ENCODE results near the gene MYH6.

The MYH6 gene

DNA sequence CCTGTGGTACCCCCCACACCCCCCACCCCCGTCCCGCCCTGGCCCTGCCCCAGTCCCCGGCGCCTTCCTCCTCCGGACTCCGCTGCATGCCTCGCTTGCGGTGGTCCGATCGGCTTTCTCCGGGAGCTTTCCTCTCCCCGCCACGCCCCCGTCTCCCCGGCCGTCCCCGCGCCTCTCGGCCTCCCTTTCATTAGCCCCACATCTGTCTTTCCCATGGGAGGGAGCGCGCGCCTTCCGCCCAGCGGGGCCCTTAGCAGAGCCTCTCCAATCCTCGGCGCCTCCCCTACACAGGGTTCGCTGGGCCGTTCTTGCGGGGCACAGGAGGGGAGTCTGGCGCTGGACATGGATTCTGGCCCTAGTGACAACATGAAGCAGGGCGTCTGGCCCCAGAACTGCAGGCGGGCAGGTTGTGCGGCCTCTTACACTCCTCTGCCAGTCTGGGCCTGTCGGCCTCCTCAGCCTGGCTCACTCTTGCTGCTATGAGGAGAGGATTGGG is 41.6 kb downstream of the MYH6 start:
- in situ Hi-C loops (cut with HindIII; ENCODE audit: low pct_ligation_motif_present, low pct_unique_long_range_greater_than_20kb, low sequenced_read_pairs), result no loop called here
- DNase-seq, result no peak

DNA sequence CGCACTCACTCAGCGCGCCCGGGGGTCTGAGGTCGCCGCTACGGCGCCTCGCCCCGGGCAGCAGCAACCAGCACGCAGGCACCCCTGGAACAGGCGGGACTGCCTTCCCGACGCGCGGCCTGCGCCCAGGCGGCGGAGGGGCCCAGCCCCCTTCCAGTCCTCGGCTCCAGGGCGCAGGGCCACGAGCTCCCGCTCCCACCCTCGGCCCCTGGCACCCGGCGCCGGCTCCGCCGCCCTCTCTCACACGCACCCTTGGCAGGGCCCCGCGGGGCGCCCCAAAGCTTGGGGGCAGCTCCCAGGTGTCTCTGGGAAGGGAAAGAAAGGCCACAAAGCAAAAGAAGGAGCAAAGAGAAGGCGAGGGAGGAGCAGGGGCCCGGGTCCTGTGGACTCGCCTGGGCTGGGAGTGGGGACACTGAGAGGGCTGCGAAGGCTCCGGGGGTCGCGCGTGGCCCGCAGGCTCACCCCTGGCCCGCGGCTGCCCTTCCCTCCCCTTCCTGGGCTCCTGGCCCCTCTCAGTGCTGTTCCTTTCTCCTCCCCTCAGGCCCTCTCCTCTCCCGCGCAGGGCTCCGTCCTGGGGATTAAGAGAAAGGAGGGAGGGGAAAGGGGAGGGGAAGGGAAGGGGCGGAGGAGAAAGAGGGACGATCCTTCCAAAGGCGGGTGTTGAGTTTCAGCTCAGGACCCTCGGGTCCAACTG is 42.2 kb downstream of the MYH6 start:
- no peak for DNase-seq
- in situ Hi-C loops (cut with HindIII; ENCODE audit: low pct_ligation_motif_present, low pct_unique_long_range_greater_than_20kb, low sequenced_read_pairs), result no loop called here

DNA sequence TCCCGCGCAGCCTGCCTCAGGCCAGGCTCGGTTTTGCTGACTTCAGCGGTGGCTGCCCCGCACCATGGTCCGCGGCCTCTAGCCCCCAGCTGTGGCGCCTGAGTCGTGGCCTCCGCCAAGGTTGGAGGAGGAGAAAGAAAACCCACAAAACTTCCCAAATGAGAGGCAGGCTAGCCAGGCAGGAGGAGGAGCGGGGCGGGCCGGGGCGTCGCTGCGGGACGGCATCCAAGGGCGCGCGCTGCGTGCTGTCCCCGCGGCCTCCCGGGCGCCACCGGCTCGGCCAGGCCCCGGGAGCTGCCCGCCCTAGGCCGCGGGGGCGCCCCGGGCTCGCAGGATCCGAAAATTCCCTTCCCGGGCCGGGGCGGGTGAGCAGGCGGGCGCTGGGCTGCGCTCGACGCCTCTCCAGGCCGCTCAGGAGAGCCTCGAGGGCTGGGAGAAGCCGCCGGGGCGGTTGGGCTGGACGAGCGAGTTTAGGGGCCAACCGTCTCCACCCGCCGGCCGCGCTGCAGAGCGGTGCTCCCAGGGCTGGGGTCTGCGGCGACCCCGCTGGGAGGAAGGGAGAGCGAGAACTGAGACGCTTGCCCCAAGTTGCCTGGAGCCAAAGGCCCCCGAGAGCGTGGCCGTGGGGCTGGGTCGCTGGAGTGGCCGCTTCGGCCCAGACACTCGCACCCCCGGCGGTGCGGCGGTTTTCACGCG is 42.9 kb downstream of the MYH6 start, which contains the start of gene EFS:
Gene EFS (minus strand): TSS at position 137 of the 696 bp plus-strand sequence. CDS start 147 bp downstream, outside the sequence.
- no peak for DNase-seq
- in situ Hi-C loops (cut with HindIII; ENCODE audit: low pct_ligation_motif_present, low pct_unique_long_range_greater_than_20kb, low sequenced_read_pairs), result no loop called here

DNA sequence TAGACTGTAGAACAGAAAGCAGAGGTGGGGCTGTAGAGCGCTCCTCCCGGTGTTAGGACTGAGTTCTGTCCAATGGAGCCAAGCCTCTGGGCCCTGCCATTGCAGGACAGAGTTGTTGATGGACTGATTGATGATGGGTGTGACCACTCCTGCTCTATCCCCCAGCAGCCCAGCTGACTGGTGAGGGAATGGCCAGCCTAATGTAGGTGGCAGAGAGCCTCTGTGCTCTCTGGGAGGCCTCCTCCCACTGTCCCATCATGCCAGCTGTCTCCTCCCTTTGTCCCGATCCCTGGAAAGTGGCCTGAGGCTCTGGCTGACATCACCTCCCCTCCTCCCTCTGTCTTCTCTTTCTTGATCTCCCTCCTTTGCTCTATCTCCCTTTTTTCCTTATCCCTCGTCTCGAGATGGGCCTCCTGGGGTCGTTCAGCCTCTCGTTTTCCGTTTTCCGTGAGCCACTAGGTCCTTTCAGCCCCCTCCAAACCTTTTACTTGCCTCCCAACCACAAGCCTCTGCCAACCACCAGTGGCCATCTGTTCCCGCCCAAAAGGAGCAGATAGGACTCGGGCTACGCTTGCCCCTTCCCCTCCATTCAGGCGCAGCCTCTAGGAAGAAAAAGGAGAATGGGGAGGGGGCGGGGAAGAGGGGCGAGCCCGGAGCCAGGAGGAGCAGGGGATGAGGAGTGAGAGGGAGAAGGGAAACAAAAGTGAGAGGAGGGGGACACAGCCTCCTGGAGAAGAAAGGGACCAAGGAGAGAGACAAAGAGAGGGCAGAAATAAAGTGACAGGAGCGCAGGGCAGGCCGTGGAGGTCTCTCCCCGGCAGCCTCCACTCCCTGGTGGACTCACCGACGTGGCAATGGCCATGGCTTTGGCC is 43.7 kb downstream of the MYH6 start:
- no peak for DNase-seq
- in situ Hi-C loops (cut with HindIII; ENCODE audit: low pct_ligation_motif_present, low pct_unique_long_range_greater_than_20kb, low sequenced_read_pairs), result no loop called here

DNA sequence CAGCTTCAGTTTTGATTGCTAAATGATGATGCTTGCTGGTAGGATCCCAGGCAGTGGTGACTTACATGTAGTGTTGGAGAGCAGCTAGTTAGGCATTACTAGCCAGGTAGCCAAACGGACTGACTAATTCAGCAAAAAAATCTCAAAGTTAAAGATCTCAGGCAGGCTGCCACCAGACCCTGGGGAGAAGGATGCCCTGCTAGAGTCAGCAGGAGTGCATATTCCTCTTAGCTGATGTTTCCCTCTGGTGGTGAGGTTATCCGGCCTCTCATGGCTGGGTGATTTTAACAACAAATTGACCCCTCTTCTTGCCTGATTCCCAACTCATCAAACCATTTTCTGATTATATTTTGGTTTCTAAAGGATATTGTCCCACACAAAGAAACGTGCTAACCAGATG is 45.9 kb downstream of the MYH6 start:
- DNase-seq, result peak; percentile 14
- in situ Hi-C loops (cut with HindIII; ENCODE audit: low pct_ligation_motif_present, low pct_unique_long_range_greater_than_20kb, low sequenced_read_pairs), result no loop called here

DNA sequence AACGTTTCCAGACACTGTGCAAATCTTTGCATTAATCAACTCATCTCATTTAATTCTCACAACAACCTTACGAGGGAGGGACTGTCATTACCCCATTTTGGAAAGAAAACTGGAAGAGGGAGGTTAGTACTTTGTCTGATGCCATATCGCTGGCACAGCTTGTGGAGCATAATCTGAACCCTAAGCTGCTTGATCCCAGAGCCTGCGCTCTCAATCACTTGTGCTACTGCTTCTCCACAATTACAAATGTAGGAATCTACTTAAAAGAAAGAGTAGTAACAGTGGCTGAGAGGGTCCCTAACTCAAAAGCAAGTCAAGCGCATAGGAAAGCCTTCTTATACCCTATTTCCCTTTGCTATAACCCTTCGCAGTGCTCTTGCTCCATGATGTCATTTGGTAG is 46.3 kb downstream of the MYH6 start:
- in situ Hi-C loops (cut with HindIII; ENCODE audit: low pct_ligation_motif_present, low pct_unique_long_range_greater_than_20kb, low sequenced_read_pairs), result no loop called here
- no peak for DNase-seq

DNA sequence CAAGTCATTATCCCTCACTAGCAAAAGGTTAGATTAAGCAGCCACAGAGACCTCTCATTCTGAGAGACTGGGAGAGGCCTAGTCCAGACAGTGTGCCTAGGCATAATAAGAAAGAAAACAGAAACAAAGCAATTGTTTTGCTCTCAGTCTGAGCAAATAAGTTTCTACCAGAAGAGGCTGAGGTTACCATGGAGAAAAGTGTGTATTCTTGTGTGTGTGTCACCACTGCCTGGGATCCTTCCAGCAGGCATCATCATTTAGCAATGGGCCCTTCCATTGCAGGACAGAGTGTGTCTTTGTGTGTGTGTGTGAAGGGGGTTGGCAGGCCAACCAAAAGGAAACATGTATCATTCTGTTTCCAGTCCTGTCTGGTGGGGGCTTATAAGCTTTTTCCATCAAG is 46.8 kb downstream of the MYH6 start:
- in situ Hi-C loops (cut with HindIII; ENCODE audit: low pct_ligation_motif_present, low pct_unique_long_range_greater_than_20kb, low sequenced_read_pairs), result no loop called here
- DNase-seq, result no peak

DNA sequence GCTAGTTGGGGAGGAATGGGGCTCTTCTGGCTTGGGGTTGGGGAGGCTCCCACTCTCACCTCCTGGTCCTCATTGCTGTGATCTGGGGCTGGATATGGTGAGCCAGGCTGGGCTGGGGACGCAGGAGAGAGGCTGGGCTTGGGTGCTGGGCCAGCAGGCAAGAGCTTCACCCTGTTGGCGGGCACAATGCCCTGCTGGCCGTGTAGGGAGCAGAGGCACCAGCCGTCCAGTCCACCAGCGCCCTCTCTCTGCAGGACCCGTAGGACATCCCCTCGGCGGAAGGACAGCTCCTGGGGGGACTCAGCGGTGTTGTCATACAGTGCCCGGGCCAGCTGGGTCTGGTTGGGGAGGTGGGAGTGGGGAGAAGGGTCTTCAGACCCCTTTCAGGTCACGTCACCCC is 47.6 kb downstream of the MYH6 start:
- in situ Hi-C loops (cut with HindIII; ENCODE audit: low pct_ligation_motif_present, low pct_unique_long_range_greater_than_20kb, low sequenced_read_pairs), result no loop called here
- no peak for DNase-seq

DNA sequence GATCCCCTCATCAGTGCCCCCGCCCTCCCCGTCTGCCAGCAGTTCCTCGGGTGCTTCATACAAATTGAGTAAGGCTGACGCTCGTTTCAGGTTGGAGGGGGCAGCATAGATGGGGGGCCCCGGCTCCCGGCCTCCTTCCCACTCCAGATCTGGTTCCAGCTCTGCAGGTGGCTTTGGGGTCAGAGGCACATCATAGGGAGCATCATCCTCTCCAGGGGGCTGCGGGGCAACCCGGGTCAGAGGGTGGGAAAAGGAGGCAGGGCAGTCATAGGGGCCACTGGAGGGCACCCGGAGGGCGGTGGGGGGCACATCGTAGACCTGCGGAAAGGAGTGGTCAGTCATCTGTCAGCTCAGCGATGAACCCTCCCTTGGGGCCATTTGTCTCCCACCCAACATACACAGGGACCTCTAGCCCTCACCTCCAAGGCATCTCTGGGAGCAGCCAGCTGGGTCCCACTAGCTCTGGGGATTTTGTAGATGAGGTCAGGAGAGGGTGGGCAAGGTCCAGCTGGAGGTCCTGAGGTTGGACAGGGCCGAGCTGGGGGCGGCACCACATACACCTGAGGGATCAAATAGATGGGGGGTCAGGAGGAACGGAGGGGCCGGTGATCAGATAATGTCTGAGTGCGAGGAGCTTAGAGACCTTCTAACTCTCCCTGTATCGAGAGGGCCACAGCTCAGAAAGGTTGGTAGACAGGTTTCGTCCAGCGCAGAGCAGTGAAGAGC is 48.2 kb downstream of the MYH6 start:
- DNase-seq, result no peak
- in situ Hi-C loops (cut with HindIII; ENCODE audit: low pct_ligation_motif_present, low pct_unique_long_range_greater_than_20kb, low sequenced_read_pairs), result no loop called here

DNA sequence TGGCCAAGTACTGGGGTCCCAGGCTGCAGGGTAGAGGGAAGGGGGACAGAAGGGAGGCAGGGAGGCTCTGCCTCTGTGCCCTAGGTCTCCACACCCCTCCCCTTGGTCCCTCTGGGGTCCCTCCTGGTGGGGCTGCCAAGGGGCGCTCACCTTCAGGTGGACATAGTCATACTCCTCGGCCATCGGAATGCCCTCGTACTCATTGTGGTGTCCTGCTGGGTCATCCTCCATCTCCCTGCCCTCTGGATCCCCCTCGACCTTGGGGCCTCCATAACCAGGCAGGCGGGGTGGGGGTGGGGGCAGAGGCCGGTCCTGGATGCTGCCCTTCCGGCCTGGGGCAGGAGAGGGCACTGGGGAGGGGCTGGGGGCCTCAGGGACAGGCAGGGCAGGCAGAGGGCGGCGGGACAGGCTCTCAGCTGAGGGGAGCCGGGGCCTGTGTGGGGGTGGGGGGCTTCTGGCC is 48.9 kb downstream of the MYH6 start:
- in situ Hi-C loops (cut with HindIII; ENCODE audit: low pct_ligation_motif_present, low pct_unique_long_range_greater_than_20kb, low sequenced_read_pairs), result no loop called here
- DNase-seq, result no peak

DNA sequence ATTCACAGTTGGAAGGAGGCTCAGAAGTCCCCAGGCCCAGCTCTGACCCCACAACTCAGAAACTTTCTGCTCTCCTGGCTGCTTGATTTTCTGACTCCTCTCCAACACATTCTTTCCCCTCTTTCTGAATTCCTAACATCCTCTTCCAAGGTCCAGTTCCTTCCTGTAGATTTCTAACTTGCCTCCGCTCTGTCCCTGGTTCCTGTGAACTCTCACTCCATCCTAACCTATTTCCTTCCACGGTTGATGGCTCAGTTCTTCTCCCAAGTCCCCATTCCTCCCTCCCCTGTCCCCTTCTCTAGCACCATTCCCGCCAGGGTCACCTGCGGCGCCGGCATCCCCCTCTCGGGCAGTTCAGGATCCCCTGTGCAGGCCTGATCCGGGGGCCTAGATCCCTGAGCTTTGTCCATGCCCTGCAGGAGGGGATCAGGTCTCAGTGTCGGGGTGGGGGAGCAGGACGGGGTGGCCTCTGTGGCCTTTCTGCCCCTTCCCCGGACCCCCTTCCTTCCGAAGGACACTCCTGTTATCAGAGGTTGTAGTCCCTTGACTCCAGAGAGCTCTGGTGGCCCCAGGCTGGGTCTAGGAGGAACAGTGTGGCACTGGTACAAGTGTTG is 49.4 kb downstream of the MYH6 start:
- no peak for DNase-seq
- in situ Hi-C loops (cut with HindIII; ENCODE audit: low pct_ligation_motif_present, low pct_unique_long_range_greater_than_20kb, low sequenced_read_pairs), result no loop called here

DNA sequence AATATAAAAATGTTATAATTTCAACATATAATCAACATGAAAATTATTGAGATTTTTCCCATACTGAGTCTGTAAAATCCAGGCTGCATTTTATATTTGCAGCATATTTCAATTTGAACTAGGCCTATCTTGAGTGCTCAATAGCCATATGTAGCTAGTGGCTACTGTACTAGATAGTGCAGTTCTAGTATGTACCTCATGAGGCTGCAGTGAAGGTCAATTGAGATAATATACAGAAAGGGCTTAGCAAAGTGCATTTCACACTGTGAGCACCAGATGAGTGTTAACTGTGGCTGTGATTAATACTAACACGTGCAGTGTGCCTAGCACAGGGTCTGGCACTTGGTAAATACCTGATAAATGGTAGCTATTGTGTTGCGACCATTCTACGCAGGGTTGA is 50.0 kb downstream of the MYH6 start:
- no peak for DNase-seq
- in situ Hi-C loops (cut with HindIII; ENCODE audit: low pct_ligation_motif_present, low pct_unique_long_range_greater_than_20kb, low sequenced_read_pairs), result no loop called here

DNA sequence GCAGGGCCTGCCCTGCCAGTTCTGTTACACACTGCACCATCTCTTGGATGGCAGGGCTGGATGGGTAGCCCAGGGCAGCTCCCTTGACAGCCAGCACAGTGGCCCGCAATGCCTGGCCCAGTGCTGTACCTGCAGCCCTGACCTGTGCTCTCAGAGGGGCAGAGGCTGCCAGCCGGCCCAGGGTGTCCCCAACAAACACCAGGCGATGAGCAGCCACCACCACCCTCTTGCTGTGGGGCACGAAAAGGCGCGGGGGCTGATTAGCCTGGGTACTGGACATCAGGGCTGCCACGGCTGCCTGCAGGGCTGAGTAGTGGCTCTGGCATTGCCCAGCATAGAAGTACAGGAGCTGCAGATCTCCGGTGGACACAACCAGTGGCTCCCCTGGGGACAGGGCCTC is 50.8 kb downstream of the MYH6 start:
- DNase-seq, result no peak
- in situ Hi-C loops (cut with HindIII; ENCODE audit: low pct_ligation_motif_present, low pct_unique_long_range_greater_than_20kb, low sequenced_read_pairs), result no loop called here

DNA sequence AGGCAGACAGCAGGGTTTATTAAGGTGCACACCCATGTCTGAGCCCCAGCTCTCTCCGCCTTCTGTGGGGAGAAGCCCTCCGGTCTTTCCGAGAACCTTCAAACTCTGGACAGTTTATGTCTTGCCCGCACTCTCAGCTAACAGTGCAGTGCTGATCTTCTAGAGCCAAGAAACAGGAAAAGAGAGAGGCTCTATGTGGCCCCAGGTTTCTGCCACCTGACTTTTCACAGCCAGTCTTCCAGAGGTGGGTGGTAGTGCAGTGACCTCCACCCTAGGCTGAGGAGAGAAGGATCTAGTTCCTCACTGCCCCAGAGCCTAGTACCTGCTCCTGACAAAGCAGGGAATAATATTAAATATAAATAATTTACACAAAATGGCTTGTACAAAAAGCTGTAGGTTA is 51.4 kb downstream of the MYH6 start:
- DNase-seq, result no peak
- in situ Hi-C loops (cut with HindIII; ENCODE audit: low pct_ligation_motif_present, low pct_unique_long_range_greater_than_20kb, low sequenced_read_pairs), result no loop called here

DNA sequence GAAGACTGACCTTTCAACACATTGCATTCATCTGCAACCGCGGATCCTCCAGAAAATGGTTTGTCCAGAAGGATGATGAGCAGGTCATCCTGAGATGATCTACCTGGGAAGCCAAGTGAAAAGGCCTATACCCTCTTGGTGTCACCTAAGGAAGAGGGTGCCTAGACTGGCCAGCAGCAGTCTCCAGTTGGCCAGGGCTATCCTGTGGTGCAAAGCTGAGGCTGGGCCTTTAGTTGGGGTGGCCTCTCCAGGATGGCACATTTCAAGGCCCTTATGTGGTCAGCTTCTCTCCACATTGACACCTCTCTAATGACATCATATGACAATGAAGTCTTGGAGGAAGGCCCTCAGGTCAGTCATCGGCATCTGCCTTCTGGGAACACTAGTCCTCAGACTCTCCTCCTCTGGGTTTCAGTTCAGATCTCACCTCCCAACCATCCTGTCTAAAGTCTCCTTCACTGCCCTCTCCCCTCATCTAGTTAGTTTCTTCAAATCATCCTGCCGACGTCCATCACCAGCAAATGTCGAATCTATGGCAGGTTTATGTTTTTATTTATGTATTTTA is 52.1 kb downstream of the MYH6 start:
- no peak for DNase-seq
- in situ Hi-C loops (cut with HindIII; ENCODE audit: low pct_ligation_motif_present, low pct_unique_long_range_greater_than_20kb, low sequenced_read_pairs), result no loop called here

DNA sequence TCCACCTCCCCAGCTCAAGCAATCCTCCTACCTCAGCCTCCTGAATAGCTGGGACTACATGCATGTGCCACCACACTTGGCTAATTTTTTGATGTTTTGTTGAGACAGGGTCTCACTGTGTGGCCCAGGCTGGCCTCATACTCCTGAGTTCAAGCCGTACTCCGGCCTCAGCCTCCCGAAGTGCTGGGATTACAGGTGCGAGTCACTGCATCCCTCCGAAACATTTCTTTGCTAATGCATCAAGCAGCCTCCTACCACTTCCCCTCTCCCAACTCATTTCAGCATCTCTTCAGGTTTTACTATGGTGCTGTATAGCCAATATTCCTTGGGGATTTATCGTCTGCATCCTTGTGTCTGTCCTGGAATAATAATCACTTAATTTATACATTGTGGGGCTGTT is 53.1 kb downstream of the MYH6 start:
- in situ Hi-C loops (cut with HindIII; ENCODE audit: low pct_ligation_motif_present, low pct_unique_long_range_greater_than_20kb, low sequenced_read_pairs), result no loop called here
- no peak for DNase-seq

DNA sequence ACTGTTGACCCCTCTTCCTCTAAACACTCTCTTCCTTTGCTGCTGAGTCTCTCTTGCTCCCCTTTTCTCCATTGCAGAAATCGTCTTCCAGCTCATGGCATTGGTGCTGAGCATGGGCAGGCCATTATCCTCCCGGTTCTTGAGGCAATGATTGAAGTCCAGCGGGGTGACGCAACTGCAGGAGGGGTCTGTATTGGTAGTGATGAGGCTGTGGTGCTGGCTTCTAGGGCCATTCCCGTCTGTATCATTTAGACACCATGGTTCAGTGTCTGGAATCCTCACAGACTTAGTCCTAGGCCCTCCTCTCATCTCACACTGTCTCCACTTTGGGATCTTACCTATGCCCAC is 54.7 kb downstream of the MYH6 start:
- in situ Hi-C loops (cut with HindIII; ENCODE audit: low pct_ligation_motif_present, low pct_unique_long_range_greater_than_20kb, low sequenced_read_pairs), result no loop called here
- no peak for DNase-seq

Measured in ACHN (cell line).